Chondrocyte (in vitro differentiated cells): ENCODE data around the gene AFF2. TPM values are rescaled to one million over a fixed set of nuclear protein-coding genes. Genes with fewer than 3 reads are reported as not detected.
"Not testable (repeated sequence)": the region's sequence is repeated elsewhere in the genome, so short reads cannot be mapped to it uniquely, and the experiment has no call there.

Experiments
- DNase-seq: peaks from one replicate; pipeline ENCODE4 v3.0.0; 2021; ENCODE audit warnings: mixed read lengths, low spot score
- H3K27ac Mint-ChIP-seq: one replicate; pipeline ENCODE4 v1.8.0; 2021; ENCODE audit warnings: mild to moderate bottlenecking, moderate library complexity, mixed read lengths; ENCODE audit not compliant: unreplicated experiment
- H3K27me3 Mint-ChIP-seq: 2 replicates; pipeline ENCODE4 v1.8.0; 2021; ENCODE audit warnings: low read depth, mixed read lengths
- H3K36me3 Mint-ChIP-seq: 2 replicates; pipeline ENCODE4 v1.8.0; 2021; ENCODE audit warnings: low read depth, mixed read lengths
- H3K4me1 Mint-ChIP-seq: 2 replicates; pipeline ENCODE4 v1.8.0; 2021; ENCODE audit warnings: low read depth, mild to moderate bottlenecking, mixed read lengths
- H3K4me3 Mint-ChIP-seq: one replicate; pipeline ENCODE4 v1.8.0; 2021; ENCODE audit warnings: mild to moderate bottlenecking, moderate library complexity, mixed read lengths; ENCODE audit not compliant: unreplicated experiment
- H3K9me3 Mint-ChIP-seq: 2 replicates; pipeline ENCODE4 v1.8.0; 2021; ENCODE audit warnings: low read depth, mixed read lengths
- total RNA-seq: library from RNA; stranded (reverse); gene quantifications from 3 replicates; pipeline ENCODE4 v1.2.1, GENCODE V29; 2021
- TF ChIP-seq, protein P1 (sequence below): fragments of 200-600 bp; sonication (generic); IDR thresholded peaks from 2 replicates; pipeline ENCODE4 v1.5.0; 2021; ENCODE audit warnings: antibody characterized with exemption, mild to moderate bottlenecking, moderate library complexity

Gene AFF2
- total RNA-seq, 1 donor from 2014 or later: 22.4 TPM

DNA sequence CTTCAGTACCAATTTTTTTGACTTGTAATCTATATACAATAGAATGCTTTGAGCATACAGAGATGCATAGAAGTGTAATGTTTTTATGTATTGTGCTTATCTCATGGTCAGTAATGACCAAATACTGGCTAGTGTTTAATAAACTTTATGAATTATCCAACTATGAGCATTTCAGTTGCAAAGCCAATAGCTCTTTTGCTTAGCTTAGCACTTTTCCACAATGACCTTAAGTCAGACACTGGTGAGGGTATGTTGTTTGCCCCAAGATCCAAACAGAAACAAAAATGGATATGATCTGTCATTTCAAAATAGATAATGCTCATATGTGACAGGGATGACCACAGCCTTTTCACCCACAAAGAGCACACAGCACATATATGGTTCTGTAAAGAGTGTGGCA is 393.0 kb downstream of the AFF2 start:
- no peak for DNase-seq
- Mint-ChIP-seq H3K27me3 (no peaks in the 10 kb centered on the region), H3K36me3 (no peaks in the 10 kb centered on the region), H3K4me3 (no peak overlapping the region), H3K9me3 (peaks cover 3% of the 10 kb centered on the region), H3K4me1 (no peaks in the 10 kb centered on the region), H3K27ac (no peak overlapping the region)
- TF ChIP-seq, protein P1, sequence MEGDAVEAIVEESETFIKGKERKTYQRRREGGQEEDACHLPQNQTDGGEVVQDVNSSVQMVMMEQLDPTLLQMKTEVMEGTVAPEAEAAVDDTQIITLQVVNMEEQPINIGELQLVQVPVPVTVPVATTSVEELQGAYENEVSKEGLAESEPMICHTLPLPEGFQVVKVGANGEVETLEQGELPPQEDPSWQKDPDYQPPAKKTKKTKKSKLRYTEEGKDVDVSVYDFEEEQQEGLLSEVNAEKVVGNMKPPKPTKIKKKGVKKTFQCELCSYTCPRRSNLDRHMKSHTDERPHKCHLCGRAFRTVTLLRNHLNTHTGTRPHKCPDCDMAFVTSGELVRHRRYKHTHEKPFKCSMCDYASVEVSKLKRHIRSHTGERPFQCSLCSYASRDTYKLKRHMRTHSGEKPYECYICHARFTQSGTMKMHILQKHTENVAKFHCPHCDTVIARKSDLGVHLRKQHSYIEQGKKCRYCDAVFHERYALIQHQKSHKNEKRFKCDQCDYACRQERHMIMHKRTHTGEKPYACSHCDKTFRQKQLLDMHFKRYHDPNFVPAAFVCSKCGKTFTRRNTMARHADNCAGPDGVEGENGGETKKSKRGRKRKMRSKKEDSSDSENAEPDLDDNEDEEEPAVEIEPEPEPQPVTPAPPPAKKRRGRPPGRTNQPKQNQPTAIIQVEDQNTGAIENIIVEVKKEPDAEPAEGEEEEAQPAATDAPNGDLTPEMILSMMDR: no peak

DNA sequence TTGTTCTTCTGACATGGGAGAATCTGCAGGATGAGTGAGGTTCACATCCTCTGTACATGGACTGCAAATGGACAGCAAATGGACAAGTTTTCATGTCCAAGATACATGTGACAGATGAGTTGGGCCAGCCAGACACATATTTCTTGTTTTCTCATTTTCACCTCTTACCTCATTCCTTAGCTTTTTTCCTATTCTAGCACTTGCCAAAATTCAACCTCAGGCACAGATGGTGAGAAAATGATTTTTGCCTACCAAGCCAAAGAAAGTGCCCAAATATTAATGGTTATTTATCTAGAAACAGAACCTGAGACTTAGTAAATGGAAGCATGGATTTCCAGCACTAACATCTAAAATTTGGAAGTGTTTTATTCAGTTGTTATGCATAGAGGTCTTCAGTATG is 402.2 kb downstream of the AFF2 start:
- TF ChIP-seq, protein P1: no peak
- peaks cover 5% of the 10 kb centered on the region for H3K36me3 Mint-ChIP-seq

DNA sequence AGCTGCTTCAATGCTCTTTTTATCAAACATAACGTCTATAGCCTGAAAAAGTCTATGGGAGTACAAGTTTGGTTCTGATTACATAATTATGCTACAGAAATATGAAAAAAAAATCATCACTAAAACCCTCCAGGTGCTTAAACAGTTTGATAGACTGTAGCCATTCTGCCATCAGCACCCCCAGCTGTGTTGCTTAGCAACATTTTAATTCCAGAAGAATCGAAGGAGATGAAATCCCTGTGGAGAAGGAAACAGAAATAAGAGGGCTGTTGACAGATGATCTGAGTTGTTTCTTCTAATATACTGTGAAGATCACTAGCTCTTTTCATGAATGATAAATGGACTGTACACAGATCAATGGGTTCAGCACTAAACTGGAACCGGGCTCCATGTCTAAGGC is 402.8 kb downstream of the AFF2 start:
- Mint-ChIP-seq H3K4me3 (no peak overlapping the region), H3K36me3 (peaks cover 5% of the 10 kb centered on the region), H3K27ac (no peak overlapping the region), H3K27me3 (no peaks in the 10 kb centered on the region), H3K9me3 (peaks cover 9% of the 10 kb centered on the region), H3K4me1 (no peaks in the 10 kb centered on the region)
- TF ChIP-seq, protein P1: no peak
- DNase-seq: no peak

More for the DNA sequence above, 402.2 kb downstream of the AFF2 start:
- H3K27me3 Mint-ChIP-seq: no peaks in the 10 kb centered on the region
- DNase-seq: no peak
- H3K9me3 Mint-ChIP-seq: peaks cover 9% of the 10 kb centered on the region
- H3K4me1 Mint-ChIP-seq: no peaks in the 10 kb centered on the region
- no peak overlapping the region for H3K4me3 Mint-ChIP-seq
- H3K27ac Mint-ChIP-seq: no peak overlapping the region

DNA sequence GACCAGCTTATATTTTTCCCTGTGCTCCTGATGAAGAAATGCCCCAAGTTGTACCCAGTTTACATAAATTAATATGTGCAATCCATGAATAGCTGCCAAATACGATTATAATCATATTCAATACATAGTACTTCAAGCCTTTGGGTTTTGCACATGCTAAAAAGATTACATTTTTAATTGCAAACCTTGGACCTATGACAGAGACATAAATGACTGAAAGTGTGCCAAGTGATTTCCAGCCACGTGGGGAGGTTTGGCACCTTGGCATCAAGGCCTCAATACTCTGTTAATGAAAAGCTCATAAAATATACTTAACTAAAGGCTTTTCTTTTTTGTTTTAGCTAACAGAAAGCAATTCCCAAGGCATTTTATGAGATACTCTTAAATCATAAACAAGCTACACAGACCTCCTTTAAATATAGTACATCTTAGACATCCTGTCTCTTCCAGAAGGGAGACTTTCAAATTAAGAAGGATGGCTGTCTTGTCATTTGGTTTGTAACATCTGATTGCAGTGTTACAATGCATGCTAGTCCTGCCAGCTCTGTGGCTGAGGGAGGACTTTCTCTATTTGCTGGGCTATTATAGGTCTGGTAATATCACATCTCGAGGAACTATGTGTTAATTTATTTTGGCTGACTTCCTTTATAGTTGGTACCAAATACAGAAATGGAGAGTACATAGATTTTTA is 404.1 kb downstream of the AFF2 start:
- Mint-ChIP-seq H3K9me3 (peaks cover 9% of the 10 kb centered on the region), H3K4me3 (no peak overlapping the region), H3K4me1 (no peaks in the 10 kb centered on the region), H3K27me3 (no peaks in the 10 kb centered on the region), H3K27ac (no peak overlapping the region), H3K36me3 (peaks cover 5% of the 10 kb centered on the region)
- TF ChIP-seq, protein P1: no peak
- no peak for DNase-seq

DNA sequence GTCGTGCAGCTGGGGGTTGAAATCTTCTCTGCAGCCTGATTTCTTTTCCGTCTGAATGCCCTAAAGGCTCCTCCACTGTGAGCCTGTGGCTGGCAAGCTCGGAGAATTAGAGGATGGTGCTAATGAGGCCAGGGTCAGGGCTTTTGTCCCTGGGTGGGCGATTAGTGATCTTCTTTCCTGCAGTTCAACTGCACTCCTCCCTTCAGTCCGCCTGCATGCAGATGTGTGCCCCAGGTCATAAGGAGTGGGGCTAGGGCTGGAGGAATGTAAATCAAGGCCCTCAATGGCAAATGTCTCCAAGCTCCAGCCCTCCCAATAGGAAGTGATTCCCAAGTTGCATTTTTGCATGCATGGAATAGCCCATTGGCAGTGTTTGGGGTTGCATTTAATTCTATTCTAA is 405.0 kb downstream of the AFF2 start:
- Mint-ChIP-seq H3K27ac (no peak overlapping the region), H3K27me3 (no peaks in the 10 kb centered on the region), H3K4me3 (no peak overlapping the region), H3K4me1 (no peaks in the 10 kb centered on the region), H3K9me3 (peaks cover 15% of the 10 kb centered on the region), H3K36me3 (peaks cover 5% of the 10 kb centered on the region)
- TF ChIP-seq, protein P1: no peak
- no peak for DNase-seq

DNA sequence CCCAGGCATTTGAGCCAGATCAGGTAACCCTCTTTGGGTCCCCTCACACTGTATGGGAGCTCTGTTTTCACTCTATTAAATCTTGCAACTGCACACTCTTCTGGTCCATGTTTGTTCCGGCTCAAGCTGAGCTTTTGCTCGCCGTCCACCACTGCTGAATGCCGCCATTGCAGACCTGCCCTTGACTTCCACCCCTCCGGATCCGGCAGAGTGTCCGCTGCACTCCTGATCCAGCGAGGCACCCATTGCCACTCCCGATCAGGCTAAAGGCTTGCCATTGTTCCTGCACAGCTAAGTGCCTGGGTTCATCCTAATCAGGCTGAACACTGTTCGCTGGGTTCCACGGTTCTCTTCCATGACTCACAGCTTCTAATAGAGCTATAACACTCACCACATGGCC is 406.2 kb downstream of the AFF2 start:
- H3K27ac Mint-ChIP-seq, H3K4me3 Mint-ChIP-seq, H3K27me3 Mint-ChIP-seq, H3K4me1 Mint-ChIP-seq, H3K36me3 Mint-ChIP-seq: not testable (repeated sequence)
- peaks cover 16% of the 10 kb centered on the region for H3K9me3 Mint-ChIP-seq
- DNase-seq: peak; percentile 61
